ENCODE data around the gene PKD2L1. TPM values are rescaled to one million over a fixed set of nuclear protein-coding genes. Genes with fewer than 3 reads are reported as not detected.
A peak's percentile ranks its signal among the peaks of the same experiment; 100 is the strongest.
"Not testable (repeated sequence)": the region's sequence is repeated elsewhere in the genome, so short reads cannot be mapped to it uniquely, and the experiment has no call there.

PKD2L1 gene
- not detected in 2 replicates for total RNA-seq (2014; rRNA removed; shearing (Covaris generic))

DNA sequence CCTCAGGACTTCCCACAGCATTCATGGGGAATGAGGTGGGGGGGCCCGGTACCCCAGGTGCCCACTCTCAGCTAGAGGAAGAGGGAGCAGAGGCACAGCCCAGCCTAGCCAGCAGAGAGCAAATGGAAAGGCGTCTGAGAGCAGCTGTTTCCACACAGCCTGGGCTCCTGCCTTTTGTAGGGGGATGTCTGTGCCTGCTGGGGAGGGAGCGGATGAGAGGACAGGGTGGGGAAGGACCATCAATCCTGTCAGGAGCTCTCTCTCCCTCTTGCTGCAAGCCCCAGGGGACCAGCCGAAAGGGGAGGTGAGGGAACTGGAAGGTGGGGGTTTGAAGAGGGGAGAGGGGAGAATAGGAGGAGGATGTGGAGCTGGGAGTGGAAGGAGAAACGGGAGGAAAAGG lies at the start of gene PKD2L1:
Gene PKD2L1, minus strand, starts transcription at position 150 of the 400 bp plus-strand sequence. Its CDS starts 125 bp downstream, at position 25.
- H3K27me3 ChIP-seq (replicated peaks) = peaks cover 64% of the 10 kb centered on the region

GRCh38 chr10:100377830-100378229 lies 47.8 kb upstream of the PKD2L1 start:
- H3K4me1 ChIP-seq (replicated peaks) = peaks cover 13% of the 10 kb centered on the region
- no peaks in the 10 kb centered on the region for H3K27me3 ChIP-seq (replicated peaks)
- no peaks in the 10 kb centered on the region for H3K36me3 ChIP-seq
- H3K9me3 ChIP-seq (replicated peaks) = no peaks in the 10 kb centered on the region
- H3K4me3 ChIP-seq = no peak overlapping the region
- no peak overlapping the region for H3K27ac ChIP-seq
- DNase-seq (ENCODE audit: low read depth in 1 of 2, low spot score in 2 of 2) = no peak

More for the DNA sequence above, at the start of gene PKD2L1:
- no peak within 1 kb of the TSS for H3K27ac ChIP-seq
- no peaks in the 10 kb centered on the region for H3K4me1 ChIP-seq (replicated peaks)
- no peak within 1 kb of the TSS for H3K4me3 ChIP-seq
- no peaks in the 10 kb centered on the region for H3K9me3 ChIP-seq (replicated peaks)
- DNase-seq (ENCODE audit: low read depth in 1 of 2, low spot score in 2 of 2) = no peak
- no peaks in the 10 kb centered on the region for H3K36me3 ChIP-seq

DNA sequence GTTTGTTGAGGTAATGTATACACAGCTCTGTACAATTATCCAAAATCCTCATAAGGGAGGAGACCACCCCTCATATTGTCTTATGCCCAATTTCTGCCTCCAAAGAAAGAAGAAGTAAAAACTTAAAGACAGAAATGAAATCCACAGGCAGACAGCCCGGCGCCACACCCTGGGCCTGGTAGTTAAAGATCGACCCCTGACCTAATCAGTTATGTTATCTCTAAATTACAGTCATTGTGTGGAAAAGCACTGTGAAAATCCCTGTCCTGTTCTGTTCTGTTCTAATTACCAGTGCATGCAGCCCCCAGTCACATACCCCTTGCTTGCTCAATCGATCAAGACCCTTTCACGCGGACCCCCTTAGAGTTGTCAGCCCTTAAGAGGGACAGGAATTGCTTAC lies 46.6 kb upstream of the PKD2L1 start:
- not testable (repeated sequence) for DNase-seq (ENCODE audit: low read depth in 1 of 2, low spot score in 2 of 2); H3K27me3 ChIP-seq (replicated peaks); H3K36me3 ChIP-seq; H3K9me3 ChIP-seq (replicated peaks); H3K4me3 ChIP-seq; H3K27ac ChIP-seq
- H3K4me1 ChIP-seq (replicated peaks) = peaks cover 21% of the 10 kb centered on the region

- peaks cover 37% of the 10 kb centered on the region for H3K4me1 ChIP-seq (replicated peaks)
- H3K27me3 ChIP-seq (replicated peaks); DNase-seq (ENCODE audit: low read depth in 1 of 2, low spot score in 2 of 2); H3K9me3 ChIP-seq (replicated peaks); H3K36me3 ChIP-seq: not testable (repeated sequence)
- H3K27ac ChIP-seq = peak overlapping the region; percentile 94
- H3K4me3 ChIP-seq = peak overlapping the region; percentile 44
Observed at GRCh38 chr10:100374677-100375353, 44.8 kb upstream of the PKD2L1 start.

- Histone ChIP-seq H3K4me3 (peak overlapping the region; percentile 44), H3K36me3 (no peaks in the 10 kb centered on the region), H3K4me1 (replicated peaks) (peaks cover 37% of the 10 kb centered on the region), H3K27ac (peak overlapping the region; percentile 94), H3K9me3 (replicated peaks) (no peaks in the 10 kb centered on the region), H3K27me3 (replicated peaks) (no peaks in the 10 kb centered on the region; the same call in 1 of the 2 replicates)
- DNase-seq (ENCODE audit: low read depth in 1 of 2, low spot score in 2 of 2) = no peak
Observed at GRCh38 chr10:100374200-100374655, 44.2 kb upstream of the PKD2L1 start.

- Histone ChIP-seq H3K27ac (peak overlapping the region; percentile 94), H3K4me1 (replicated peaks) (peaks cover 37% of the 10 kb centered on the region), H3K9me3 (replicated peaks) (no peaks in the 10 kb centered on the region), H3K36me3 (no peaks in the 10 kb centered on the region), H3K4me3 (peak overlapping the region; percentile 44), H3K27me3 (replicated peaks) (no peaks in the 10 kb centered on the region; the same call in 1 of the 2 replicates)
- peak; percentile 97 to 98 for DNase-seq (ENCODE audit: low read depth in 1 of 2, low spot score in 2 of 2)
Observed at GRCh38 chr10:100373298-100374199, 43.5 kb upstream of the PKD2L1 start.

- Histone ChIP-seq H3K36me3 (no peaks in the 10 kb centered on the region), H3K27me3 (replicated peaks) (no peaks in the 10 kb centered on the region; the same call in 1 of the 2 replicates), H3K4me1 (replicated peaks) (peaks cover 37% of the 10 kb centered on the region), H3K9me3 (replicated peaks) (no peaks in the 10 kb centered on the region), H3K27ac (peak overlapping the region; percentile 65), H3K4me3 (peak overlapping the region; percentile 44)
- DNase-seq (ENCODE audit: low read depth in 1 of 2, low spot score in 2 of 2) = no peak
Observed at GRCh38 chr10:100372415-100373297, 42.6 kb upstream of the PKD2L1 start.

- H3K4me3 ChIP-seq = no peak overlapping the region
- peaks cover 37% of the 10 kb centered on the region for H3K4me1 ChIP-seq (replicated peaks)
- H3K9me3 ChIP-seq (replicated peaks) = no peaks in the 10 kb centered on the region
- no peaks in the 10 kb centered on the region; the same call in 1 of the 2 replicates for H3K27me3 ChIP-seq (replicated peaks)
- peak overlapping the region; percentile 18 for H3K27ac ChIP-seq
- DNase-seq (ENCODE audit: low read depth in 1 of 2, low spot score in 2 of 2) = no peak
- no peaks in the 10 kb centered on the region for H3K36me3 ChIP-seq
Observed at GRCh38 chr10:100371482-100372027, 41.5 kb upstream of the PKD2L1 start.

DNA sequence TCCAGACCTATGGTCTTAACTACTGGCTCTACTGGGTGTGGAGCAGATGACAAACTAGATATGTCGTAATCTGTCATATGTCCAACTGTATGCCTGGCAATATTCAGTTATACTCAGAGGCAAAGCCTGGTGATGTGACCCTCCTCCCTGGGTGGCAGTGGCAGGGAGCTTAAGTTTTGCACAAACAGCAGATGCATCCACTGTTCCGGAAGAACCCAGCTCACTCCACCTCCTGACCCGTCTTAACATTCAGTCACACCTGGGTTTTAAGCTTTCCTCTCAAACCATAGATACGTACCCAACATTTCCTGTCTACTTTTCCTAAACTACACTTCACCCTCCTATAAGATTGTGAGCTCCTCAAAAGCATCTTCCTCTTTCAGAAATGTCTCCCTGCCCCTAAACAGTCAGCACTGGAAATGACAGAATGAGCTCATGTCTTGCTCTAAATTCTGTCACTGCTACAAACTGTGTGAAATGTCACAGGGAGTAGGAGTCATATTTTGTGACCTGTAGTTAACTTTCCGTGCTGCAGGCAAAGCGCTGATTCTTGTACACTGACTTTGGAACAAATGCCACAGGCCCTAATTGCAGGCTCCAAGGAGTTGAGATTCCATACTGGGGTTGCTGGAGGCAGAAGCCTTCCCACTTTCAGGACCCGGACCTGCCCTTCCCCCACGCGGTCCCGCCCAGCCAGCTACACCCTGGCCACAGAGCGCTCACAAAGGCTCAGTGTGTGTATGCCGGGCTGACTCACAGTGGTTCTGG lies 40.9 kb upstream of the PKD2L1 start:
- Histone ChIP-seq H3K36me3 (no peaks in the 10 kb centered on the region), H3K4me3 (no peak overlapping the region), H3K27ac (peak overlapping the region; percentile 18), H3K9me3 (replicated peaks) (no peaks in the 10 kb centered on the region), H3K27me3 (replicated peaks) (no peaks in the 10 kb centered on the region; the same call in 1 of the 2 replicates), H3K4me1 (replicated peaks) (peaks cover 37% of the 10 kb centered on the region)
- peak; percentile 81 to 89 for DNase-seq (ENCODE audit: low read depth in 1 of 2, low spot score in 2 of 2)

- no peak for DNase-seq (ENCODE audit: low read depth in 1 of 2, low spot score in 2 of 2)
- no peaks in the 10 kb centered on the region; the same call in 1 of the 2 replicates for H3K27me3 ChIP-seq (replicated peaks)
- H3K4me1 ChIP-seq (replicated peaks) = peaks cover 37% of the 10 kb centered on the region
- H3K36me3 ChIP-seq = no peaks in the 10 kb centered on the region
- no peak overlapping the region for H3K27ac ChIP-seq
- H3K4me3 ChIP-seq = no peak overlapping the region
- no peaks in the 10 kb centered on the region for H3K9me3 ChIP-seq (replicated peaks)
Observed at GRCh38 chr10:100368721-100369120, 38.7 kb upstream of the PKD2L1 start.

- no peaks in the 10 kb centered on the region for H3K27me3 ChIP-seq (replicated peaks)
- H3K4me1 ChIP-seq (replicated peaks) = peaks cover 9% of the 10 kb centered on the region
- no peak overlapping the region for H3K27ac ChIP-seq
- H3K36me3 ChIP-seq = no peaks in the 10 kb centered on the region
- peak in 1 of 2 experiments; percentile 36 for DNase-seq (ENCODE audit: low read depth in 1 of 2, low spot score in 2 of 2)
- H3K4me3 ChIP-seq = no peak overlapping the region
- H3K9me3 ChIP-seq (replicated peaks) = no peaks in the 10 kb centered on the region
Observed at GRCh38 chr10:100364735-100365391, 34.8 kb upstream of the PKD2L1 start.

- Histone ChIP-seq H3K27me3 (replicated peaks) (no peaks in the 10 kb centered on the region), H3K36me3 (no peaks in the 10 kb centered on the region), H3K27ac (no peak overlapping the region), H3K9me3 (replicated peaks) (no peaks in the 10 kb centered on the region), H3K4me3 (no peak overlapping the region), H3K4me1 (replicated peaks) (peaks cover 10% of the 10 kb centered on the region)
- DNase-seq (ENCODE audit: low read depth in 1 of 2, low spot score in 2 of 2) = no peak
Observed at GRCh38 chr10:100364175-100364574, 34.1 kb upstream of the PKD2L1 start.
